GM11168 (cell line): ENCODE results near the gene HERPUD2.
"Not testable (repeated sequence)": the region's sequence is repeated elsewhere in the genome, so short reads cannot be mapped to it uniquely, and the experiment has no call there.

Experiments used
- in situ Hi-C: fragments of 300-500 bp; cut with MboI; formaldehyde crosslinking; loops from one replicate; pipeline ENCODE4 v1.12.0; 2022; ENCODE audit warnings: low sequenced_read_pairs; ENCODE audit not compliant: unreplicated experiment

The HERPUD2 gene

GRCh38 chr7:35690614-35691013, 4.3 kb downstream of the HERPUD2 start:
- in situ Hi-C loops, result not testable (repeated sequence)

GRCh38 chr7:35685781-35686180, 9.2 kb downstream of the HERPUD2 start:
- in situ Hi-C loops, result no loop called here

- in situ Hi-C loops, result no loop called here
Measured at GRCh38 chr7:35681231-35682029, 13.5 kb downstream of the HERPUD2 start.

GRCh38 chr7:35680403-35681013, 14.4 kb downstream of the HERPUD2 start:
- in situ Hi-C loops, result no loop called here

GRCh38 chr7:35677582-35678356, 17.2 kb downstream of the HERPUD2 start:
- in situ Hi-C loops, result no loop called here

- in situ Hi-C loops, result no loop called here
Measured at GRCh38 chr7:35676211-35676610, 18.7 kb downstream of the HERPUD2 start.

- in situ Hi-C loops, result no loop called here
Measured at GRCh38 chr7:35670856-35671569, 23.9 kb downstream of the HERPUD2 start.

GRCh38 chr7:35660411-35660810, 34.5 kb downstream of the HERPUD2 start:
- in situ Hi-C loops, result not testable (repeated sequence)

GRCh38 chr7:35658606-35659201, 36.2 kb downstream of the HERPUD2 start:
- in situ Hi-C loops, result no loop called here

GRCh38 chr7:35657125-35657524, 37.8 kb downstream of the HERPUD2 start:
- in situ Hi-C loops, result no loop called here

- in situ Hi-C loops, result not testable (repeated sequence)
Measured at GRCh38 chr7:35654558-35654957, 40.4 kb downstream of the HERPUD2 start.

GRCh38 chr7:35652124-35652523, 42.8 kb downstream of the HERPUD2 start:
- in situ Hi-C loops, result no loop called here

- in situ Hi-C loops, result no loop called here
Measured at GRCh38 chr7:35650751-35651150, 44.2 kb downstream of the HERPUD2 start.

GRCh38 chr7:35649711-35650110, 45.2 kb downstream of the HERPUD2 start:
- in situ Hi-C loops, result no loop called here

- in situ Hi-C loops, result no loop called here
Measured at GRCh38 chr7:35648367-35648766, 46.6 kb downstream of the HERPUD2 start.

GRCh38 chr7:35647171-35647574, 47.8 kb downstream of the HERPUD2 start:
- in situ Hi-C loops, result no loop called here

GRCh38 chr7:35646289-35647023, 48.5 kb downstream of the HERPUD2 start:
- in situ Hi-C loops, result no loop called here

- in situ Hi-C loops, result no loop called here
Measured at GRCh38 chr7:35645691-35646090, 49.2 kb downstream of the HERPUD2 start.
